HG03460 (cell line): ENCODE results near the gene PSMB3.
"Not testable (repeated sequence)": the region's sequence is repeated elsewhere in the genome, so short reads cannot be mapped to it uniquely, and the experiment has no call there.

Experiments
- ATAC-seq: cut with Tn5 transposase; IDR thresholded peaks from one replicate; pipeline ENCODE4 v1.9.1; 2021; ENCODE audit not compliant: unreplicated experiment

The PSMB3 gene

GRCh38 chr17:38715216-38715943 lies 37.2 kb upstream of the PSMB3 start:
- no peak for ATAC-seq

- no peak for ATAC-seq
Observed at GRCh38 chr17:38716368-38717005, 36.1 kb upstream of the PSMB3 start.

GRCh38 chr17:38717139-38717745 lies 35.3 kb upstream of the PSMB3 start:
- ATAC-seq, result no peak

- no peak for ATAC-seq
Observed at GRCh38 chr17:38719289-38719942, 33.1 kb upstream of the PSMB3 start.

- no peak for ATAC-seq
Observed at GRCh38 chr17:38719943-38720641, 32.4 kb upstream of the PSMB3 start.

- ATAC-seq, result no peak
Observed at GRCh38 chr17:38720941-38721340, 31.6 kb upstream of the PSMB3 start.

- ATAC-seq, result no peak
Observed at GRCh38 chr17:38721802-38722201, 30.7 kb upstream of the PSMB3 start.

GRCh38 chr17:38724337-38724988 lies 28.1 kb upstream of the PSMB3 start:
- no peak for ATAC-seq

- ATAC-seq, result no peak
Observed at GRCh38 chr17:38725066-38725465, 27.5 kb upstream of the PSMB3 start.

- ATAC-seq, result not testable (repeated sequence)
Observed at GRCh38 chr17:38726145-38726544, 26.4 kb upstream of the PSMB3 start.

- ATAC-seq, result no peak
Observed at GRCh38 chr17:38727736-38728135, 24.8 kb upstream of the PSMB3 start.

GRCh38 chr17:38728290-38728831 lies 24.2 kb upstream of the PSMB3 start:
- no peak for ATAC-seq

- ATAC-seq, result no peak
Observed at GRCh38 chr17:38729368-38729885, 23.1 kb upstream of the PSMB3 start.

GRCh38 chr17:38729886-38730525 lies 22.5 kb upstream of the PSMB3 start, which contains the start of gene CISD3:
Gene CISD3 (plus strand): TSS chr17:38730341. CDS start chr17:38730359, 18 bp downstream.
- peak; percentile 82 for ATAC-seq

GRCh38 chr17:38730526-38731379 lies 21.8 kb upstream of the PSMB3 start:
- no peak for ATAC-seq

- no peak for ATAC-seq
Observed at GRCh38 chr17:38731526-38732294, 20.8 kb upstream of the PSMB3 start.

- no peak for ATAC-seq
Observed at GRCh38 chr17:38732376-38733281, 19.9 kb upstream of the PSMB3 start.
